ENCODE measurements around the gene SPINK4. TPM values are rescaled to one million over a fixed set of nuclear protein-coding genes. Genes with fewer than 3 reads are reported as not detected.

SPINK4 gene
- total RNA-seq, 1 experiment from 2014 or later: not detected

- TF ChIP-seq ZFX (IDR thresholded peaks at IDR 0.05): no peak
- no peak for TF ChIP-seq POLR2A (IDR thresholded peaks at IDR 0.05; ENCODE audit: borderline replicate concordance, extremely low read depth, insufficient read depth, insufficient read length)
- no peak for TF ChIP-seq REST (IDR thresholded peaks at IDR 0.05; ENCODE audit: low read depth)
- no peak for TF ChIP-seq FOSL1 (IDR thresholded peaks at IDR 0.05; ENCODE audit: low read depth)
- no peak for TF ChIP-seq SP1 (IDR thresholded peaks at IDR 0.05; ENCODE audit: low read depth)
- peak; percentile 45 for TF ChIP-seq YY1 (IDR thresholded peaks at IDR 0.05; ENCODE audit: extremely low read depth, insufficient replicate concordance, low read depth, low read length)
Observed at GRCh38 chr9:33233626-33234342, 6.2 kb upstream of the SPINK4 start (continued).

GRCh38 chr9:33234511-33235467 is 5.2 kb upstream of the SPINK4 start:
- RAD21 ChIA-PET (ENCODE audit: low non-redundant PET in 1 of 2, low total read pairs in 2 of 2, uncharacterized antibody in 2 of 2, unreplicated experiment in 2 of 2): no interaction called here
- POLR2A ChIA-PET: interaction anchor here (1.2 to 1.7 kb wide), 2 partner anchors 30 to 55 kb away, joined by 3 to 8 read pairs; partner anchors contain the start of genes BAG1, CHMP5 and NFX1
- BruUV-seq (replicated peaks): TSS peak; percentile 92
- CTCF ChIA-PET: interaction anchor here (0.7 to 1.3 kb wide), 3 partner anchors 9 to 218 kb away, joined by 3 to 4 read pairs (median 3); no protein-coding TSS in a partner anchor
- Histone ChIP-seq H3K27ac (ENCODE audit: low read depth, low read length) (peak overlapping the region; percentile 35; the same call in 1 of the 2 replicates), H3K9me2 (ENCODE audit: insufficient read depth) (no peaks in the 10 kb centered on the region), H3K4me1 (ENCODE audit: control insufficient read depth in 1 of 2, insufficient read depth in 2 of 2, low read length in 2 of 2) (peaks cover 44 to 64% of the 10 kb centered on the region in 2 experiments), H3K9me3 (ENCODE audit: control insufficient read depth in 1 of 2, insufficient read depth in 1 of 2, low read depth in 1 of 2, low read length in 2 of 2) (no peaks in the 10 kb centered on the region), H3K36me3 (ENCODE audit: control insufficient read depth in 1 of 2, insufficient read depth in 2 of 2, low read length in 2 of 2) (no peaks in the 10 kb centered on the region), H3K27me3 (ENCODE audit: insufficient read depth, low read length) (no peaks in the 10 kb centered on the region), H3K4me3 (replicated peaks in 1 of 2; ENCODE audit: low read depth in 1 of 2, low read length in 2 of 2) (0 out of 4 replicates have a peak overlapping the region, but pooled peaks of 1 of the 2 experiments have one; percentile 27), H2AFZ (ENCODE audit: low read depth, low read length, poor library complexity, severe bottlenecking) (no peak overlapping the region), H4K20me1 (ENCODE audit: insufficient read depth) (no peaks in the 10 kb centered on the region), H3K4me2 (ENCODE audit: low read length) (peak overlapping the region; percentile 63), H3K79me2 (ENCODE audit: insufficient read depth, low read length) (no peaks in the 10 kb centered on the region), H3K9ac (ENCODE audit: low read length) (peak overlapping the region; percentile 41)
- intact Hi-C loops (cut with micrococcal nuclease): loop anchor here (1.0 kb wide), 1 partner anchor 30 kb away; the partner anchor contains the start of gene BAG1
- no peak for DNase-seq (ENCODE audit: low read depth, low spot score)
- ATAC-seq: peak; percentile 7
- TF ChIP-seq RAD21 (IDR thresholded peaks at IDR 0.05; ENCODE audit: low read depth) (no peak), SIN3A (IDR thresholded peaks at IDR 0.05; ENCODE audit: low read depth) (no peak), JUND (IDR thresholded peaks at IDR 0.05) (no peak), ELF1 (IDR thresholded peaks at IDR 0.05; ENCODE audit: borderline replicate concordance, low read depth) (no peak), CBX3 (IDR thresholded peaks at IDR 0.05; ENCODE audit: low read depth) (no peak), EZH2phosphoT487 (IDR thresholded peaks at IDR 0.05; ENCODE audit: borderline replicate concordance) (no peak), CEBPB (IDR thresholded peaks at IDR 0.05; ENCODE audit: low read depth) (no peak), ZNF274 (IDR thresholded peaks at IDR 0.05; ENCODE audit: low read depth, low read length) (no peak), FOSL1 (IDR thresholded peaks at IDR 0.05; ENCODE audit: low read depth) (no peak)

Data from HCT116 (cell line).